GM12865 (cell line): ENCODE measurements around the gene RNF26.

Experiments used
- DNase-seq: peaks from one replicate; pipeline ENCODE4 v3.0.0; 2010; ENCODE audit warnings: low read depth
- H3K4me3 ChIP-seq: 2 replicates; pipeline ENCODE4 v1.5.1; 2011; ENCODE audit warnings: mild to moderate bottlenecking, low read depth, low read length, control low read depth
- CTCF ChIP-seq: IDR thresholded peaks from 2 replicates; pipeline ENCODE4 v1.5.1; 2011; ENCODE audit warnings: low read length, control low read depth, low read depth, inconsistent platforms; ENCODE audit not compliant: insufficient read depth; ENCODE audit errors: missing control alignments

RNF26 gene

GRCh38 chr11:119315131-119316015, 19.0 kb upstream of the RNF26 start:
- peak overlapping the region; percentile 42 for H3K4me3 ChIP-seq
- TF ChIP-seq CTCF: no peak
- DNase-seq: peak; percentile 57

DNA sequence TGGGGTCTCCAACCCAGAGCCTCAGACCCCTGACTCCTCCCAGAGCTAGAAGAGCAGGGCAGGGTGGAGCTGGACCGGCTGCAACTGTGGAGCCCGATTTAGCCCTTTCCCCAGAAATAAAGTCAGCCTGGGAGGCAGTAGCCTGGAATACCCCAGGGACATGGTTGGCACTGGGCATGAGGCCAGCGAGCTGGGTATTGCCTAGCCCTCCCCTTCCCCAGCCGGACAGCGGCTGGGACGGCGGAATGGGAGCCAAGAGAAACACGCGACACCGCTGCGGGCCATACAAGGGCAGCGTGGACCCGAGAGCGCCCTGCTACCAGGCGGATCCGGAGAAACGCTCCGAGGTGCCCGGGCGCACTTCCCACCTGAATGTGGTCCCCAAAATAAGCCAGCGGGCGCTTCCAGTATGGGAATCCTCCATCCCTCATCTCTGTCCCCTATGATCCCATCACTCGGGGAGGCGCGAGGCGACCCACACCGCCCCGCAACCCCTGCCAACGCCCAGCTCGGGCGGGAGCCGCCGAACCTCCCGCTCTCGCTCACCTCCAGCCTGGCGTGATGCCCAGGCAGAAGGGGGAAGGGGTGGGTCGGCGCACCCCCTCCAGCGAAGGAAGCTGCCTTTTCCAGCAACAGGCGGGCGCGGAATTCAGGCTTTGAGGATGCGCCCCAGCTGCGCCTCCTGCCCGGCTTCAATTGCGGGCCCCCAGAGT, 18.2 kb upstream of the RNF26 start:
- H3K4me3 ChIP-seq: peak overlapping the region; percentile 42
- no peak for DNase-seq
- TF ChIP-seq CTCF: no peak

GRCh38 chr11:119316729-119317591, 17.4 kb upstream of the RNF26 start, which contains the start of gene MCAM:
Gene MCAM (minus strand): TSS chr11:119317130. CDS start chr11:119317101, 29 bp downstream.
- DNase-seq: peak; percentile 52
- peak within 1 kb of the TSS; percentile 42 for H3K4me3 ChIP-seq
- TF ChIP-seq CTCF: no peak

GRCh38 chr11:119317592-119318239, 16.6 kb upstream of the RNF26 start:
- peak overlapping the region; percentile 42 for H3K4me3 ChIP-seq
- DNase-seq: no peak
- no peak for TF ChIP-seq CTCF

DNA sequence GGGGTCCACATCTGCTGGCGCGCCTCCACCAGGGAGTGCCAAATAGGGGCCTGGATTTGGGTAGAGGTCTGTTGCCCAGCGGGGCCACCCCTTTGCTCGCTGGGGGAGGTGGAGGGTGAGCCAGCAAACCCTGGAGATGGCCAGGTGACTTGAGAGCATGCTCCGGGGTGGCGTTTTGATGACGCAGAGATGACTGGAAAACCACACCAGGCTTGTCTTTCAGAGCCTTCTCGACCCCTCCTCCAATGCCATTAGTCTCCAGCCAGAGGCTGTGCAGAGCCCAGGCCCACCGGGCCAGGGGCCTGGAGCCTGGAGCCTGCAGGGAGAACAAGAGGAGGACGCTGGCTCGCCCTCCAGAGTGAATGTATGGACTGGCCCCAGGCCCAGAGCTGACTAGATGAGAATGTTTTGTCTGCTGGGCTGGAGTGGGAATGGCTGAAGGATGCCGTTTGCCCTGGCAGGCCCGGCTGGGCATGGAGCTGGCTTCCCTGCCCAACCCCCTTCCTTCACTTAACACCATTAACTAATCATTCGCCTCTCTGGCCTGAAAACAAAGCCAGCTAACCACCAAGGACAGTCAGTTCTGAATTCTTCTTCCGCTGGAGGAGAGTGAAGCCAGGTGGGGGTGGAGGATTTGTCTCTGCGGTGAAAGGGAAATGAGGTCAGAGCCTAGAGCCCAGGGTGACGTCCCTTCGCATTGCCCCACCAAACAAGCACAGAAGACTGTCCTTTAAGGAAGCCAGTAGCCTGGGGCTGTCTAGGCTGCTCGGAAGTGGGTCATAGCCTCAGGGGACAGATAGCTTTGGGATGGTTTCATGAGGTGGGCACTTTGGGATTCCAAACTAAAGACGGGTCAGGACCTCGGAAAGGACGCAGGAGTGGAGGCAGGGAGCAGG, 15.8 kb upstream of the RNF26 start:
- TF ChIP-seq CTCF: no peak
- peak; percentile 94 for DNase-seq
- peak overlapping the region; percentile 56 for H3K4me3 ChIP-seq
